ENCODE results near the gene FSTL3. TPM values are rescaled to one million over a fixed set of nuclear protein-coding genes. Genes with fewer than 3 reads are reported as not detected.
"Not testable (repeated sequence)": the region's sequence is repeated elsewhere in the genome, so short reads cannot be mapped to it uniquely, and the experiment has no call there.

The FSTL3 gene
- total RNA-seq, 4 donors from 2014 or later: 4.4 to 43.3 (median 17.7) TPM

GRCh38 chr19:690203-690602 is 14.0 kb downstream of the FSTL3 start:
- intact Hi-C loops (cut with DNase I): no loop called here
- DNase-seq: no peak
- Histone ChIP-seq H3K4me3 (no peak overlapping the region), H3K27me3 (peaks cover 0 to 9% (median 0%) of the 10 kb centered on the region in 4 donors), H3K36me3 (no peaks in the 10 kb centered on the region), H3K4me1 (no peaks in the 10 kb centered on the region), H3K9me3 (no peaks in the 10 kb centered on the region), H3K27ac (no peak overlapping the region)
- TF ChIP-seq, protein P1, sequence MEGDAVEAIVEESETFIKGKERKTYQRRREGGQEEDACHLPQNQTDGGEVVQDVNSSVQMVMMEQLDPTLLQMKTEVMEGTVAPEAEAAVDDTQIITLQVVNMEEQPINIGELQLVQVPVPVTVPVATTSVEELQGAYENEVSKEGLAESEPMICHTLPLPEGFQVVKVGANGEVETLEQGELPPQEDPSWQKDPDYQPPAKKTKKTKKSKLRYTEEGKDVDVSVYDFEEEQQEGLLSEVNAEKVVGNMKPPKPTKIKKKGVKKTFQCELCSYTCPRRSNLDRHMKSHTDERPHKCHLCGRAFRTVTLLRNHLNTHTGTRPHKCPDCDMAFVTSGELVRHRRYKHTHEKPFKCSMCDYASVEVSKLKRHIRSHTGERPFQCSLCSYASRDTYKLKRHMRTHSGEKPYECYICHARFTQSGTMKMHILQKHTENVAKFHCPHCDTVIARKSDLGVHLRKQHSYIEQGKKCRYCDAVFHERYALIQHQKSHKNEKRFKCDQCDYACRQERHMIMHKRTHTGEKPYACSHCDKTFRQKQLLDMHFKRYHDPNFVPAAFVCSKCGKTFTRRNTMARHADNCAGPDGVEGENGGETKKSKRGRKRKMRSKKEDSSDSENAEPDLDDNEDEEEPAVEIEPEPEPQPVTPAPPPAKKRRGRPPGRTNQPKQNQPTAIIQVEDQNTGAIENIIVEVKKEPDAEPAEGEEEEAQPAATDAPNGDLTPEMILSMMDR (IDR thresholded peaks at IDR 0.05): no peak
- TF ChIP-seq POLR2A (IDR thresholded peaks at IDR 0.05): no peak
- WGBS, 2 donors: 75 to 84% methylated on average over 17 to 18 of the region's 18 CpGs

DNA sequence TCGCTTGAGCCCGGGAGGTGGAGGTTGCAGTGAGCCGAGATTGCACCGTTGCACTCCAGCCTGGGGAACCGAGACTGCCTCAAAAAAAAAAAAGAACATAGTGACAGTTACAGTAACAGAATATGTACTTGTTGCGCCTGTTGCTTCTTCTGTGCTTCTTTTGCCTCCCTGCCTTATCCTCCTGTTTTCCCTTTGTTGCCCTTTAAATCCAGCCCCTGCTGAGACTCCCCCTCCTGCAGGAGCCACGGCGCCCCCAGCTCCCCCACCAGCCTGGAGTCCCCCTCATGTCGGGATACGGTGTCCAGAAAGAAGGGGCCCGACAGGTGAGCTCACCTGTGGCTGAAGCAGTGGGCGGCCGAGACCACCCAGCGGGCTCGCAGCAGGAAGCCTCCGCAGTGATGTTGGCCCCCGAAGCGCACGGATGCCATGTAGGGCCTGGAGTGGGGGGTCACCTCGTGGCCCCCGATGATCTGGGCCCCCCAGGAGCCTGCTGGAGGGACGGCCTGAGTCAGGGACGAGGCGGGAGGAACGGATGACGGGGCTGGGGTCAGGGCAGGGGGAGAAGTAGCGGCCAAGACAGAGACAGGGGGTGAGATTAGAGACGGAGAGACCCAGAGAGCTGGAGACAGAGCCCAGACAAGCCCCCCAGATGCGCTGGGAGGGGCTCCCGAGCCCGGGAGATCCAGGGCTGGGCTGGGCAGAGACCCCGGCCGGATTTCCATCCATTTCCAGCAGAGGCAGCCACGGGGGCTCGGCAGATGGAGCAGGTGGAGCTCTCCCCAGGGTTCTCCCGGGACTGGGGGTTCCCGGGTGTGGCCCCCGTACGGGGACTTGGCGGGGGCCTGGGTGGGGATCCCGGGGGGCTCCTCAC is 18.5 kb downstream of the FSTL3 start:
- 43 to 48% methylated on average over 11 to 25 of the region's 41 CpGs for WGBS, 2 donors
- peak overlapping the region in 1 of 4 donors; percentile 12 for H3K4me3 ChIP-seq
- no peak for TF ChIP-seq POLR2A (IDR thresholded peaks at IDR 0.05)
- TF ChIP-seq, protein P1 (IDR thresholded peaks at IDR 0.05): no peak
- intact Hi-C loops (cut with DNase I): no loop called here
- H3K27ac ChIP-seq: no peak overlapping the region
- H3K4me1 ChIP-seq: no peaks in the 10 kb centered on the region
- H3K36me3 ChIP-seq: no peaks in the 10 kb centered on the region
- no peak for DNase-seq
- peaks cover 0 to 22% (median 0%) of the 10 kb centered on the region in 4 donors for H3K27me3 ChIP-seq
- no peaks in the 10 kb centered on the region for H3K9me3 ChIP-seq

GRCh38 chr19:695352-695949 is 19.3 kb downstream of the FSTL3 start, which contains the start of gene PRSS57:
TSS of gene PRSS57 (minus strand) at chr19:695452. CDS start at chr19:695430, 22 bp downstream.
- Histone ChIP-seq H3K27ac (no peak within 1 kb of the TSS), H3K4me1 (no peaks in the 10 kb centered on the region), H3K27me3 (peaks cover 0 to 22% (median 0%) of the 10 kb centered on the region in 4 donors), H3K4me3 (peak within 1 kb of the TSS in 1 of 4 donors; percentile 12), H3K36me3 (no peaks in the 10 kb centered on the region), H3K9me3 (no peaks in the 10 kb centered on the region)
- intact Hi-C loops (cut with DNase I): no loop called here
- TF ChIP-seq POLR2A (IDR thresholded peaks at IDR 0.05): no peak
- TF ChIP-seq, protein P1 (IDR thresholded peaks at IDR 0.05): no peak
- no peak for DNase-seq
- WGBS, 2 donors: 41 to 47% methylated on average over 9 to 11 of the region's 31 CpGs

GRCh38 chr19:698529-698928 is 22.3 kb downstream of the FSTL3 start:
- DNase-seq; H3K4me3 ChIP-seq; H3K9me3 ChIP-seq; H3K36me3 ChIP-seq; intact Hi-C loops (cut with DNase I); H3K4me1 ChIP-seq; H3K27ac ChIP-seq: not testable (repeated sequence)
- WGBS, 2 donors: 81 to 82% methylated on average over 10 to 11 of the region's 15 CpGs
- H3K27me3 ChIP-seq: peaks cover 0 to 37% (median 0%) of the 10 kb centered on the region in 4 donors

GRCh38 chr19:699885-700284 is 23.7 kb downstream of the FSTL3 start:
- 57 to 66% methylated on average over 5 to 14 of the region's 14 CpGs for whole genome bisulfite sequencing, 2 donors

GRCh38 chr19:702847-703246 is 26.7 kb downstream of the FSTL3 start:
- H3K4me3 ChIP-seq: peak overlapping the region in 1 of 4 donors; percentile 54
- WGBS, 2 donors: 64 to 65% methylated on average over 6 of the region's 6 CpGs
- H3K36me3 ChIP-seq; H3K27ac ChIP-seq; DNase-seq; H3K9me3 ChIP-seq; intact Hi-C loops (cut with DNase I): not testable (repeated sequence)
- H3K4me1 ChIP-seq: peaks cover 0 to 23% (median 12%) of the 10 kb centered on the region in 3 donors
- peaks cover 0 to 35% (median 0%) of the 10 kb centered on the region in 4 donors for H3K27me3 ChIP-seq

More at GRCh38 chr19:699885-700284, 23.7 kb downstream of the FSTL3 start:
- H3K9me3 ChIP-seq; intact Hi-C loops (cut with DNase I); H3K4me3 ChIP-seq; H3K36me3 ChIP-seq; H3K27ac ChIP-seq; DNase-seq: not testable (repeated sequence)
- H3K27me3 ChIP-seq: peaks cover 0 to 43% (median 0%) of the 10 kb centered on the region in 4 donors
- H3K4me1 ChIP-seq: peaks cover 0 to 16% (median 6%) of the 10 kb centered on the region in 3 donors
